Activated T-cell treated with anti-CD3 and anti-CD28 coated beads, Interleukin-2, amount 50 U/mL, for 4 hours (primary cell): ENCODE data around the gene RALGPS2. TPM values are rescaled to one million over a fixed set of nuclear protein-coding genes. Genes with fewer than 3 reads are reported as not detected.
A peak's percentile ranks its signal among the peaks of the same experiment; 100 is the strongest.

Source experiments
- ATAC-seq, 2 donors: fragments of 200-7000 bp; cut with Tn5 transposase; one replicate each; pipeline ENCODE4 v1.10.0; 2021
- DNase-seq: peaks from one replicate; pipeline ENCODE4 v3.0.0-alpha.2; 2020
- H3K27me3 Mint-ChIP-seq: one replicate; pipeline ENCODE4 v1.8.0; 2021; ENCODE audit warnings: low read depth, mixed read lengths
- H3K36me3 Mint-ChIP-seq: one replicate; pipeline ENCODE4 v1.8.0; 2022; ENCODE audit warnings: mixed read lengths; ENCODE audit not compliant: insufficient read depth
- H3K4me1 Mint-ChIP-seq: one replicate; pipeline ENCODE4 v1.8.0; 2021; ENCODE audit warnings: low read depth, mixed read lengths
- H3K4me3 Mint-ChIP-seq: one replicate; pipeline ENCODE4 v1.8.0; 2021; ENCODE audit warnings: mild to moderate bottlenecking, moderate library complexity, mixed read lengths
- H3K9me3 Mint-ChIP-seq: one replicate; pipeline ENCODE4 v1.8.0; 2021; ENCODE audit warnings: mixed read lengths
- total RNA-seq, 3 donors: library from RNA; stranded (reverse); gene quantifications; one replicate each; pipeline ENCODE4 v1.2.1, GENCODE V29; 2021

RALGPS2 gene
- total RNA-seq, 3 donors from 2014 or later: 1.1 to 2.2 (median 1.8) TPM

DNA sequence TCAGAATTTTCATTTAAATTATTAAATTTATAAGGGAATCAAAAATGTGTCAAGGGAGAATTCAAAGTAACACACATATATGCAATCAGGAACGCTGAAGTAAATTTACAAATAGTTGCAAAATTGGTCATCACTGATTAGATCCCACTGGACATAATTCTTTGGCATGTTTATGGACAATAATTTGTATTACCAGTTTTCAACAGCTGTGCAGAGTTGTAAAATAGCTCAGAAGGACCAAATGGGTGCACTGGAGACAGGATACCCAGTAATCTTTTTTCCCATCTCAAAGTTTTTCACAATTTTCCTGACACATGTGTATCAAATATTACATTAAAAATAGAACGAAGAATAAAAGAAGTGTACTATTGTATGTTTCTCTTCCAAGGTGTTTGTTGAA is 149.9 kb downstream of the RALGPS2 start:
- Mint-ChIP-seq H3K4me1 (no peaks in the 10 kb centered on the region), H3K36me3 (no peaks in the 10 kb centered on the region), H3K9me3 (no peaks in the 10 kb centered on the region), H3K27me3 (no peaks in the 10 kb centered on the region), H3K4me3 (no peak overlapping the region)
- DNase-seq (no peak), ATAC-seq (no peak)

GRCh38 chr1:178875936-178876335 is 150.9 kb downstream of the RALGPS2 start:
- no peak overlapping the region for H3K4me3 Mint-ChIP-seq
- H3K36me3 Mint-ChIP-seq: peaks cover under 1% of the 10 kb centered on the region
- no peaks in the 10 kb centered on the region for H3K27me3 Mint-ChIP-seq
- DNase-seq: no peak
- no peaks in the 10 kb centered on the region for H3K9me3 Mint-ChIP-seq
- H3K4me1 Mint-ChIP-seq: no peaks in the 10 kb centered on the region
- ATAC-seq: no peak

DNA sequence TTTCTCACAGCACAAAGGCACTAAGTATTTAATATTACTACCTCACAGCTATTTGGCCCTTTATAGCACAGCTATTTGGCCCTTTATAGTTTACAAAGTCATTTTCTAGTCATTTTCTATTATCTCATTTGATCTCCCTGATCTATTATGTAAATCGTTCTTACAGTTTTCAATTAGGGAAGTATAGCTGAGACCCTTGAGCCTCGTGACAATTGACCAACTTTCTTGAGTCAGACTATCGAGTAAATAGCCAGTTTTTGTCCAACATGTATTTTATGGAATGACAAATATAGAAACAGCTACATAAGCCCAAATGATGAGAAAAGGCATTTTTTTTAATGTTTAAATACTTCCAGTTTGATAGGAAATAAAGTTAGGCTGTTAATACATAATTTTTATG is 152.9 kb downstream of the RALGPS2 start:
- ATAC-seq (no peak), DNase-seq (no peak)
- peaks cover 3% of the 10 kb centered on the region for H3K36me3 Mint-ChIP-seq
- no peak overlapping the region for H3K4me3 Mint-ChIP-seq
- no peaks in the 10 kb centered on the region for H3K27me3 Mint-ChIP-seq
- no peaks in the 10 kb centered on the region for H3K4me1 Mint-ChIP-seq
- no peaks in the 10 kb centered on the region for H3K9me3 Mint-ChIP-seq

- Mint-ChIP-seq H3K27me3 (no peaks in the 10 kb centered on the region), H3K9me3 (no peaks in the 10 kb centered on the region), H3K4me3 (no peak overlapping the region), H3K36me3 (peaks cover 11% of the 10 kb centered on the region), H3K4me1 (no peaks in the 10 kb centered on the region)
- ATAC-seq (no peak), DNase-seq (no peak)
These were observed 156.9 kb downstream of the RALGPS2 start for GRCh38 chr1:178881950-178882349.

- Mint-ChIP-seq H3K36me3 (peaks cover 11% of the 10 kb centered on the region), H3K4me1 (no peaks in the 10 kb centered on the region), H3K9me3 (no peaks in the 10 kb centered on the region), H3K27me3 (no peaks in the 10 kb centered on the region), H3K4me3 (no peak overlapping the region)
- no peak for DNase-seq
- ATAC-seq: no peak
These were observed 160.8 kb downstream of the RALGPS2 start for GRCh38 chr1:178885869-178886268.

DNA sequence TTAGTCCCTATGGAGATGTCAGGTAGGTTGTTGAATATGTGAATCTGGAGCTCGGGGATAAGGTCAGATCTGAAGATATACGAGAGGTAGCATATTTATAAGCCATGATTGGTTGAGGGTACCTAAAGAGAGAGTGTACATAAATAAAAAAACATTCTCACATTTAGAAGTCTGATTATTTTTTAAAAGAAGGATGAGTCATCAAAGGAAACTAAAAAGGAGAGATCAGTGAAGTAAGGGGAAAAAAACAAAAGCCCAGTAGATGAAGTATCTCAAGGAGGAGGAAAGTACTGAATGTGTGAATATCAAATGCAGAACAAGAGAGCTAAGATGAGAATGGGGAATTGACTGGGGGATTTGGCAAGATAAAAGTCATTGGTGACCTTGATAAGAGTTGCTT is 161.5 kb downstream of the RALGPS2 start:
- no peak for DNase-seq
- no peak for ATAC-seq
- H3K27me3 Mint-ChIP-seq: no peaks in the 10 kb centered on the region
- no peaks in the 10 kb centered on the region for H3K9me3 Mint-ChIP-seq
- no peak overlapping the region for H3K4me3 Mint-ChIP-seq
- H3K36me3 Mint-ChIP-seq: peaks cover 8% of the 10 kb centered on the region
- H3K4me1 Mint-ChIP-seq: no peaks in the 10 kb centered on the region

- Mint-ChIP-seq H3K9me3 (peaks cover 9% of the 10 kb centered on the region), H3K36me3 (peaks cover 19% of the 10 kb centered on the region), H3K4me1 (peaks cover 8% of the 10 kb centered on the region), H3K4me3 (no peak overlapping the region), H3K27me3 (no peaks in the 10 kb centered on the region)
- DNase-seq (no peak), ATAC-seq (no peak)
These were observed 170.9 kb downstream of the RALGPS2 start for GRCh38 chr1:178895928-178896327.

- DNase-seq (no peak), ATAC-seq (peak in 1 of 2 donors; percentile 43)
- Mint-ChIP-seq H3K9me3 (peaks cover 14% of the 10 kb centered on the region), H3K4me3 (no peak overlapping the region), H3K36me3 (peaks cover 26% of the 10 kb centered on the region), H3K4me1 (peaks cover 8% of the 10 kb centered on the region), H3K27me3 (no peaks in the 10 kb centered on the region)
These were observed 173.4 kb downstream of the RALGPS2 start for GRCh38 chr1:178898401-178898800.

DNA sequence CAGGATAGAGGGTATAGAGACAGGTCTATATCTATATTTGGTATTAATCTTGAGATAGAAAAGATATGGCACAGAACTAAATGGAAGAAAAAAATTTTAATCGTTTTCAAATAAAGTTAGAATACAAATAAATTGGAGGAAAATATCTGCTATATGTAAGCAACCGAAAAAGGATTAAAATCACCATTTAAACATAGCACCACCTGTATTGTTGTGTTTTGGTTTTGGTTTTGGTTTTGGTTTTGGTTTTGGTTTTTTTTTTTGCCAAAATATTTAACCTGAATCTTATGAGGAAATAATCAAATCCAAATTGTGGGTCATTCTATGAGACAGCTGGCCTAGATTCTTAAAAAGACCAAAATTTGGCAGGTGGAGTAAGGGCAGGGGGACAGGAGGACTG is 174.4 kb downstream of the RALGPS2 start:
- Mint-ChIP-seq H3K4me3 (no peak overlapping the region), H3K27me3 (no peaks in the 10 kb centered on the region), H3K36me3 (peaks cover 30% of the 10 kb centered on the region), H3K4me1 (peaks cover 8% of the 10 kb centered on the region), H3K9me3 (peaks cover 14% of the 10 kb centered on the region)
- ATAC-seq (no peak), DNase-seq (no peak)

GRCh38 chr1:178901482-178902125 is 176.6 kb downstream of the RALGPS2 start:
- H3K9me3 Mint-ChIP-seq: peaks cover 5% of the 10 kb centered on the region
- H3K4me3 Mint-ChIP-seq: no peak overlapping the region
- no peaks in the 10 kb centered on the region for H3K27me3 Mint-ChIP-seq
- DNase-seq: no peak
- H3K36me3 Mint-ChIP-seq: peaks cover 23% of the 10 kb centered on the region
- ATAC-seq: no peak
- H3K4me1 Mint-ChIP-seq: peaks cover 8% of the 10 kb centered on the region

DNA sequence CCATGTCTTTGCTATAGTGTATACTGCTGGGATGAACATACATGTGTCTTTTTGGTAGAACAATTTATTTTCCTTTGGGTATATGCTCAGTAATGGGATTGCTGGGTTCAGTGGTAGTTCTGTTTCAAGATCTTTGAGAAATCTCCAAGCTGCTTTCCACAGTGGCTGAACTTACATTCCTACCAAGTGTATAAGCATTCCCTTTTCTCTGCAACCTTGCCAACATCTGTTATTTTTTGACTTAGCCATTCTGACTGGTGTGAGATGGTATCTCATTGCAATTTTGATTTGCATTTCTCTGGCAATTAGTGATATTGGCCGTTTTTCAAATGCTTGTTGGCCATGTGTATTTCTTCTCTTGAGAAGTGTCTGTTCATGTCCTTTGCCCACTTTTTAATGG is 183.3 kb downstream of the RALGPS2 start:
- Mint-ChIP-seq H3K9me3 (peaks cover 3% of the 10 kb centered on the region), H3K4me1 (no peaks in the 10 kb centered on the region), H3K4me3 (no peak overlapping the region), H3K36me3 (peaks cover 48% of the 10 kb centered on the region), H3K27me3 (no peaks in the 10 kb centered on the region)
- DNase-seq: no peak
- ATAC-seq: no peak

DNA sequence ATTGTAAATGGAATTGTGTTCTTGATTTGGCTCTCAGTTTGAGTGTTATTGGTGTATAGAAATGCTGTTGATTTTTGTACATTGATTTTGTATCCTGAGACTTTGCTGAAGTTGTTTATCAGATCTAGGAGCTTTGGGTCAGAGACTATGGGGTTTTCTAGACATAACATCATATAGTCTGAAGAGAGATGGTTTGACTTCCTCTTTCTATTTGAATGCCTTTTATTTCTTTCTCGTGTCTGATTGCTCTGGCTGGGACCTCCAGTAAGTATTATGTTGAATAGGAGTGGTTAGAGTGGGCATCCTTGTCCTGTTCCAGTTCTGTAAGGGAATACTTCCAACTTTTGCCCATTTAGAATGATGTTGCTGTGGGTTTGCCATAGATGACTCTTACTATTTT is 185.0 kb downstream of the RALGPS2 start:
- Mint-ChIP-seq H3K4me1 (no peaks in the 10 kb centered on the region), H3K9me3 (peaks cover 3% of the 10 kb centered on the region), H3K27me3 (no peaks in the 10 kb centered on the region), H3K4me3 (no peak overlapping the region), H3K36me3 (peaks cover 46% of the 10 kb centered on the region)
- no peak for ATAC-seq
- DNase-seq: no peak

DNA sequence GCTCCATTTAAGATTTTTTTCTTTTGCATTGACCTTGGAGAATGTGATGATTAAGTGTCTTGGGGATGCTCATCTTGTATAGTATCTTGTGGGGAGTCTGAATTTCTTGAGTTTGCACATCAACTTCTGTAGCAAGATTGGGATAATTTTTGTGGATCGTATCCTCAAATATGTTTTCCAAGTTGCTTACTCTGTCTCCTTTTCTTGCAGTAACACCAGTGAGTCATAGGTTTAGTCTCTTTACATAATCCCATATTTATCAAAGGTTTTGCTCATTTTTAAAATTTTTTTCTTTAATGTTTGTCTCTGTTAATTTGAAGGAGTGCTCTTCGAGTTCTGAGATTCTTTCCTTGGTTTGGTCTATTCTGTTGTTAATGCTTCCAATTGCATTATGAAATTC is 187.6 kb downstream of the RALGPS2 start:
- H3K36me3 Mint-ChIP-seq: peaks cover 50% of the 10 kb centered on the region
- ATAC-seq (no peak), DNase-seq (no peak)
- peaks cover 3% of the 10 kb centered on the region for H3K9me3 Mint-ChIP-seq
- no peaks in the 10 kb centered on the region for H3K4me1 Mint-ChIP-seq
- no peaks in the 10 kb centered on the region for H3K27me3 Mint-ChIP-seq
- no peak overlapping the region for H3K4me3 Mint-ChIP-seq

- Mint-ChIP-seq H3K27me3 (no peaks in the 10 kb centered on the region), H3K4me1 (no peaks in the 10 kb centered on the region), H3K36me3 (peaks cover 30% of the 10 kb centered on the region)
These were observed 191.6 kb downstream of the RALGPS2 start for GRCh38 chr1:178916448-178917174.

DNA sequence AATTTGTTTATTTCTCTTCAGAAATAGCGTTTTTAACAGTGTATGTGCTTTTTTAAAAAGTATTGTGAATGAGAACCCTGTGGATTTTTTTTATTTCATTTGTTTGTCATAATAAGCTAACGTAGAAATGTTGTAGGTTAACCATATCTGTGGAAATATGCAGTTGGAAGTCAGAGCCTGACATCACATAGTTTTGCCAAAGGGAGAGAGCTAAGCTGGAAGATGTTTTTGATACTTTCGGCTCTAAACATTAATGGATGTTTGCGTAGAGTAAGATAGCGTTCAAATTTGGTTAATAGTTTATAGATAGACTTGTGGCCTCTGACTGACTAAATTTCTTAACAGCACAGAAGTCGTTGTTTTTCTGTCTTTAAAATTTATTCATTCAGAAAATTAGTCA is 193.3 kb downstream of the RALGPS2 start:
- Mint-ChIP-seq H3K4me1 (no peaks in the 10 kb centered on the region), H3K4me3 (no peak overlapping the region), H3K36me3 (peaks cover 25% of the 10 kb centered on the region), H3K27me3 (no peaks in the 10 kb centered on the region), H3K9me3 (peaks cover 8% of the 10 kb centered on the region)
- DNase-seq (no peak), ATAC-seq (no peak)

More at GRCh38 chr1:178916448-178917174, 191.6 kb downstream of the RALGPS2 start:
- ATAC-seq (no peak), DNase-seq (no peak)
- H3K9me3 Mint-ChIP-seq: no peaks in the 10 kb centered on the region
- no peak overlapping the region for H3K4me3 Mint-ChIP-seq
